GM18517 (cell line): ENCODE measurements around the gene MPZL1.
"Not testable (repeated sequence)": the region's sequence is repeated elsewhere in the genome, so short reads cannot be mapped to it uniquely, and the experiment has no call there.

ENCODE experiments used
- ATAC-seq: cut with Tn5 transposase; IDR thresholded peaks from one replicate; pipeline ENCODE4 v1.9.1; 2021; ENCODE audit warnings: mild to moderate bottlenecking, moderate library complexity; ENCODE audit not compliant: unreplicated experiment

MPZL1 gene

DNA sequence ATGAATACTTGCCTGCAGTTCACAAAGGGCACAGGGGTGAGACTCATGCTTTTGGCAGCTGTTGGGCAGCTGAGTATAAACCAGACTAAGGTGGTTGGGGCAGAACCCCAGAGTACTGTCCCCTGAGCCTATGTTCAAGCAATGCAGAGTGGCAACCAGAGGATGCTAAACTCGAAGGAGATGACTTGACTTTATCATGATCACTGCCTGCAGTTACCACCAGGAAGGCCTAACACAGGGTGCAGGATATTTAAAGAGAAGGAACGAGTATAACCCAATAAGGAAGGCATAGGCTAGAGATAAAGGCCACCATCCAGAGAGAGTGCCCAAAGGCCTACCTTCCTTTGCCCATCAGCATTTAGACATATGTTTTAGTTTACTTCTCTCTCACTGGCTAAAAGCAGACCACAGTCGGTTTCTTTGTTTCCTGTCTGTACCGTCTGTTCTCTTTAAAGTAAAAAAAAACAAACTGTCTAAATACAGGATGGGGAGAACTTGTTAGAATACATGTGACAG, 83.3 kb downstream of the MPZL1 start:
- ATAC-seq = no peak

GRCh38 chr1:167806235-167806634, 84.5 kb downstream of the MPZL1 start:
- ATAC-seq = not testable (repeated sequence)

DNA sequence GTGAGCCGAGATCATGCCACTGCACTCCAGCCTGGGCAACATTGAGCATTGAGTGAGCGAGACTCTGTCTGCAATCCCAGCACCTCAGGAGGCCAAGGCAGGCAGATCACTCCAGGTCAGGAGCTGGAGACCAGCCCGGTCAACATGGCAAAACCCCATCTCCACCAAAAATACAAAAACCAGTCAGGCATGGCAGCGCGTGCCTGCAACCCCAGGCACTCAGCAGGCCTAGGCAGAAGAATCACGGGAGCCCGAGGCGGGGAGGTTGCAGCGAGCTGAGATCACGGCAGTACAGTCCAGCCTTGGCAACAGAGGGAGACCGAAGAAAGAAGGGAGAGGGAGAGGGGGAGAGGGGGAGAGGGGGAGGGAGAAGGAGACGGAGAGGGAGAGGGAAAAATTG, 84.9 kb downstream of the MPZL1 start:
- not testable (repeated sequence) for ATAC-seq

- no peak for ATAC-seq
Measured at GRCh38 chr1:167808104-167808503, 86.3 kb downstream of the MPZL1 start.

DNA sequence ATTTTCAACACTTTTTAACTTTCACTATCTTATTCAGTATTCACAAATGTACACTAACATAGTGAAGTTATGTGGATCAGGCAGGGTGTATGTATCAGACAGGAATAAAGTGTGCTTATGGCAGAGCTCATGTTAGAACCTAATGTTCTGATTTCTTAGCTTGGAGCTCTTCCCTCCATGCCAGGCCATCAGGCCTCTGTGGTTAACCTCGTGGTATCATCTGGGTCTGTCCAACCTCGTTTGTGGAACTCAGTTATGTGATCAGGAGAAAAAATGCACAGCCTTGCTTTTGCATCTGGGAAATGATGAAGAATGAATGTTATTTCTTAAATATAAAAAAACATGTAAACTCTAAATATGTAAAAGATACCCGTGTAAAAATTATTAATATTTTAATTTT, 86.9 kb downstream of the MPZL1 start:
- no peak for ATAC-seq

DNA sequence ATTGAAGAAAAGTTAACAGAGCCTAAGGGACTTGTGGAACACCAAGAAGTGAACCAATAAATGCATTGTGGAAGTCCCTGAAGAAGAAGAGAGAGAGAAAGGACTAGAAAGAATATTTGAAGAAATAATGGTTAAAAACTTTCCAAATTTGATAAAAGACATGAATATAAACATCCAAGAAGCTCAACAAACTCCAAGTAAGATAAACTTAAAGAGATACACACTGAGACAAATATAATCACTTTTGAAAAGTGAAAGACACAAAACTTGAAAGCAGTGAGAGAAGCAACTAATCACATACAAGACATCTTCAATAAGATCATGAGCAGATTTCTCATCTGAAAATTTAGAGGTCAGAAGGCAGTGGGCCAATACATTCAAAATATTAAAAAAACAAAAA, 91.2 kb downstream of the MPZL1 start:
- ATAC-seq = no peak

DNA sequence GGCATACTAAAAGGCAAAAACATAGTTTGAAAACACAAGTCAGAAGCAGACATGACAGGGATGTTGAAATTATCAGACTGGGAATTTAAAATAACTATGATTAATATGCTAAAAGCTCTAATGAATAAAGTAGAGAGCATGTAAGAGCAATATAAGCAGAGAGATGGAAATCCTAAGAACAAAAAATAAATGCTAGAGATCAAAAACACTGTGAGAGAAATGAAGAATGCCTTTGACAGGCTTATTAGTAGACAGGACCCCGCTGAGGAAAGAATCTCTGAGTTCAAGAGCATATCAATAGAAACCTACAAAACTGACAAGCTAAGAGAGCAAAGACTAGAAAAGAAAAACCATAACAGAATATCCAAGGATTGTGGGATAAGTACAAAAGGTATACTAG, 93.9 kb downstream of the MPZL1 start:
- ATAC-seq = no peak

DNA sequence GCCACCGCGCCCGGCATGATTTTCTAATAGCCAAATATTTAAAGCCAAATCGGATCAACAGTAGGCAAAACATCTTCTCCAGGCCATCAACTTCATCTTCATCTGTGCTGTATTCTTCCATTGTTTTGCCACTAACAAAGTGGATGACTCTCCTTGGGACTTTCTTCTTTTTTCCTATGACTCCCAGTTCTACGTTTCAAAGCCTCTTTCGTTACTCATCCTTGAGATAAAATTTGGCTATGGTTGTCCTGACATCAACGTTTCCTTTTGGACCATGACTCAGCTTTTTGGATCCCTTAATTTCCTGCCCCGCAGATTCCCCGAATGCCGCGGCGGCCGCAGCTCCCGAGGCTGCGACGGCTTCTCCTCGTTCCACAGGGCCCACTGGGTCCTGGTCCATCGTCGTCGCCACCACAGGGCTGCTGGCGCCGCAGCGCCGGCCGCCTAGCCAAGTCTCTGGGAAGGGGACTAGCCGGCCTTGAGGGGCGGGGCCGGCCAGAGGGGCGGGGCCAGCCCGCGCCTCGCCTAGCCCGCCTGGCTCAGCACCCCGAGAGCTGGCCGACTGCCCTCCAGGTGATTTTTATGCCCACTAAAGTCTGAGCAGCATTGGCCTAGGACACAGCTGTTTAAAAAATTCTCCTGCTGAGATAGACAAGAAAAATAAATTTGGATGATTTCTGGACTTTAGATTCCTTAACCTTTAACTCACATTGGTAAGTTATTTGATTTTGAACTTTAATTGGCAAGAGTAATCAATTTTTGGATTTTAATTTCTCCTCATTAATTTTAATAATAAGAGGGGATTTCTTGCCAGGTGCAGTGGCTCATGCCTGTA, 98.3 kb downstream of the MPZL1 start:
- ATAC-seq = no peak

GRCh38 chr1:167820684-167821355, 99.0 kb downstream of the MPZL1 start:
- ATAC-seq = no peak

DNA sequence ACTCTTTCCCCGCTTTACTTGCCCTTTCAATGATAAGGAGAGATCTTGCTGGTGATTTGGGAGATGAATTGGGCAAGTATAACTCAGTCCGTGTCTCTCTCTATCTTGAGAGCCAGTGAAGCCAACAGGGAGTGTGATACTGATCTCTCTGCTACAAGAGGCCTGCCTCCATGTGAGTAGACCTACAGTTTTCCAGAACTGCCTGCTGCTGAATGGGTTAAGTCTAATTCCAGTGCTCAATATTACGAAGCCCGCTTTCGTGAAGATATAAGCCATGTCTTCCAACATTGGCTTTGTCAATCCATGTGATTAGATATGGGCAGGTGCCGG, 99.5 kb downstream of the MPZL1 start:
- no peak for ATAC-seq

DNA sequence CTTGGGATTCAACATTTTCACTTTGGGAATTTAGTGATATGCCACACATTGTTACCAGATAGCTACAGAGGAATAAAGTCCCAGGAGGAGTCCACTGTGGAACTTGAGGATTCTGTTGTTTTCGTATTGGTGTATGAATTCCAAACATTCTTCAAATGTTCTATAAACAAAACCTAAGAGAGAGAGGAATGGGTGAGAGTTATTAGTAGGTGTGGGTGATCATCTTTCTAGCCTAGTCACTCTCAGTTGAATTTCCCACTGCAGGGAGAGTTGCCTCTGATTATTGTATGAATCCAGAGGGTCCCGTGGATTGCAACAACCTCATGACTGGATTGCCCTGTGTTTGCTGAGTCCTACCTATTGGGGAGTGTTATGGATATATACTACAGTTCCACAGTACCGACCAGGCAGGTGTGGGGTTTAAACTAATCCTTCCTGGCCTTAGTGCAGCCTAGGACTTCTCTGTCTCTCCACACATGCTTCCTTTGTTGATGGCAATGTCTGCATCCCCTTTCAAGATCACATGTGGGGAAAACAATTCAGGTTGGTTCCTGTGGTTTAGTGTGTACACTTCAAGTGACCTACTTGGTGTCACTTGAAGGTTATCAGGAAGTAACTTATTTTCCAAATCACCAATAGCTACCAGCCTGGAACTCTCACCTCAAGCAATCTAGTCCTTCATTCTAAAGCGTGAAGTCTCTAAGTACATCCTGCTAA, 100.3 kb downstream of the MPZL1 start:
- no peak for ATAC-seq

DNA sequence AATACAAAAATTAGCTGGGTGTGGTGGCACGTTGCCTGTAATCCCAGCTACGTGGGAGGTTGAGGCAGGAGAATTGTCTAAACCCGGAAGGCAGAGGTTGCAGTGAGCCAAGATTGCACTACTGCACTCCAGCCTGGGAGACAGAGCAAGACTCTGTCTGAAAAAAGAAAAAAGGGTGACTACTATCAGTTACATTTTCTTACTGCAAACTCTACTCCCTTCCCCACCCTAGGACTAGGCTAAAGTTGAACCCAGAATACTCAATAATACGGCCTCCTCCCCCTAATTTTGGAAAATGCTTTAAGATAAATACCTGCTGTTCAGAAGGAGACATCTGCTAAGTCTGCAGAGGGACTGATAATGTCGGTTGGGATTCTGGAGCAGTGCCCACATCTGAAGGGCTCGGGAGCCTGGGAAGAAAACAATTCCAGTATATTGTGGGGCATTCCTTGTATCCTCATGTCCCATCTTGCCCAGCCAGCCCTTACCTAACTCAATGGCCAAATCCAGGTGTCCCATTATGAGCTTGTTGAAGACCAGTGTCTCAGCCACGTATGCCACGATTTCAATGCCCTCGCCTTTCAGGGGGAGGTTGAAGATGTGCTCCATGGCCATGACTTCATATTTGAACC, 102.5 kb downstream of the MPZL1 start:
- no peak for ATAC-seq

GRCh38 chr1:167825419-167826079, 103.8 kb downstream of the MPZL1 start:
- ATAC-seq = no peak

DNA sequence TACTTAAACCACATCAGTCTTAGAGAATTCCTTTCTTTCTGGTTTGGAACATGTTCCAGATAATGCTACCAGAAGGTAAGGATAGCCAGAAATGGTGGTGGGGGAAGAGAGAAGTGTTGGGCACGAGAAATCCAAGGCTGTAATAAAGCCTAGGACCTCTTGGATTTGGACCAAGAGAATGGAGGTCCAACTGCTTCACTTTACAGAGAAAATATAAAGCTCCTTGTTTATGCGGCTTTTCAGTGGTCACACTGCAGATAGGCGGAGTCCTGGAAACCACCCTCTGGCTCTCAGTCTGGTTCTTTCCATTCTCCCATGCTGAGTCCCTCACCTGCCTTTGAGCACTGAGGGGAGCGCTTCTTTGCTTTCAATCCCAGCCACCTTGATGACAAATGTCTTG, 104.3 kb downstream of the MPZL1 start:
- no peak for ATAC-seq

- ATAC-seq = no peak
Measured at GRCh38 chr1:167829868-167830267, 108.1 kb downstream of the MPZL1 start.

GRCh38 chr1:167830668-167831067, 108.9 kb downstream of the MPZL1 start:
- ATAC-seq = not testable (repeated sequence)

DNA sequence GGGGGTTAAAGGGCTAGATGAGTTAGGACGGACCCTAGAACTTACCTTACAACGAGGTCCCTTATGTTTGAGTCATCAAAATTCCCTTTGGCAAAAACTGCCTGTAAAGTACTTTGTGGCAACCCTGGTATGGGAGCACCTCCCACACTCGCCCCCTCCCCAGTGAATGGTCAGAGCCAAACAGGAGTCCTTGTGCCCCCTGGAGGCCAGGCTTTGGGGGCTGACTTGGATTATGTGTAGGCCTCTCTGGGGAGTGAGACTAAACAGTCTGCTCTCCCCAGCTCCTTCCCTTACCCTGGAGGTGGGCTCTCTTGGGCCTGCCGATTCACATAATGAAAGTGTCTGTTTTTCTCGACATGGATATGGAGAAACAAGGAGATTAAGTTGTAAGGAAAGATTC, 110.9 kb downstream of the MPZL1 start:
- ATAC-seq = no peak

- ATAC-seq = no peak
Measured at GRCh38 chr1:167833904-167834303, 112.1 kb downstream of the MPZL1 start.

DNA sequence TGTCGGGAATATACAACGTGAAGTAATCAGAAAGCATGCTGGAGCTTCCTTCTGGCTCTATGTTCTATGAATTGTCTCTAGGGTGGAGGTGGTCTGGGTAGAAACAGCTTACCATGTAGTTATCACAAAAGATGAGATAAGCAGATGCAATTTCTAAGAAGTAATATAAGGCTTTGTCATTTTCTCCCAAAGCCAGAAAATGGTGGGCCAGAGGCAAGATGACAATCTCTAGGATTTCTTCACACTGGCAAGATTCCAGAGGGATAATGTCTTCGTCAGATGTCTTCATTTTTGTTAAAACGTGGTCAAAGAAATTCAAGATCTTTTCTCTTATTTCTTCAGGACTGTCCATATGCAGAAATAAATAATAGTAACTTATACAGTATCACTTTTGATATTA, 114.4 kb downstream of the MPZL1 start:
- no peak for ATAC-seq

DNA sequence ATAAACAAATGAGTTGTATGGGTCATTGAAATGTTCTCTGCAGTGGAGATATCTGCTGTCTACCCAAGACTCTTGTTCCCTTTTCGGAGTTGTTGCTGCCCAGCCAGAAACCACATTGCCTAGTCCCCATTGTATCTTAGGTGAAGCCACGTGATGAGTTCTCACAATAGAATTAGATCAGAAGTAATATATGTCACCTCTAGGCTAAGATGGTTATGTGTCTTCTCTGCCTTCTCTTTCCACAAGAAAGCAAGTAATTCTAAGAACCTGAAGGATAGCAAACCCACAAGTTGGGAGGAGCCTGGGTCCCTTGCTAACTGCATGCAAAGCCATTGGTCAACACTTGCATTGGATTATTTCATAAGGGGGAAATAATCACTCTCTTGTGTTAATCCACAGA, 115.5 kb downstream of the MPZL1 start:
- no peak for ATAC-seq

GRCh38 chr1:167839009-167839408, 117.2 kb downstream of the MPZL1 start:
- ATAC-seq = no peak
